ENCODE data around the gene DAB1. TPM values are rescaled to one million over a fixed set of nuclear protein-coding genes. Genes with fewer than 3 reads are reported as not detected.

Gene DAB1
- total and polyA plus RNA-seq, 10 of the 15 experiments (the other 5 are each of a cell fraction or from before 2014, with no cell fraction given), result 0.02 to 0.10 (median 0.03) TPM; not detected in 5

DNA sequence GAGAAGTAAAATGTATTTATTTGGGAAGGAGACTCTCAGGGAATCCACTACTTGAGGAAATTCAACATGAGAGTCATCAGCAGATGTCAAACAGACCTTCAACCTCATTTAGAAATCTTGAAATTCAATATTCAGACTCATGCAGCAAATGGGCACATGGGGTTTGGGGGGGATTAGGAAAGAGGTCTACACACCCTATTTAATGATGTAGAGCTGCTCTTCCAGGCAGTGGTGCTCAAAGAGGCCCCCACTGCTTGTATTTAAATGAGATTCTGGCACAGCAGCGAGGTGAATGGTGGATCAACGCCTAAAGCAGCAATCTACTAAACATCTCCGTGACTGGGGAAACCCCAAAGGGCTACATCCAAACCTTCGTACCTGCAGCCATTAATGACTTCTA, 244.9 kb downstream of the DAB1 start (continued):
- TF ChIP-seq, protein P1, sequence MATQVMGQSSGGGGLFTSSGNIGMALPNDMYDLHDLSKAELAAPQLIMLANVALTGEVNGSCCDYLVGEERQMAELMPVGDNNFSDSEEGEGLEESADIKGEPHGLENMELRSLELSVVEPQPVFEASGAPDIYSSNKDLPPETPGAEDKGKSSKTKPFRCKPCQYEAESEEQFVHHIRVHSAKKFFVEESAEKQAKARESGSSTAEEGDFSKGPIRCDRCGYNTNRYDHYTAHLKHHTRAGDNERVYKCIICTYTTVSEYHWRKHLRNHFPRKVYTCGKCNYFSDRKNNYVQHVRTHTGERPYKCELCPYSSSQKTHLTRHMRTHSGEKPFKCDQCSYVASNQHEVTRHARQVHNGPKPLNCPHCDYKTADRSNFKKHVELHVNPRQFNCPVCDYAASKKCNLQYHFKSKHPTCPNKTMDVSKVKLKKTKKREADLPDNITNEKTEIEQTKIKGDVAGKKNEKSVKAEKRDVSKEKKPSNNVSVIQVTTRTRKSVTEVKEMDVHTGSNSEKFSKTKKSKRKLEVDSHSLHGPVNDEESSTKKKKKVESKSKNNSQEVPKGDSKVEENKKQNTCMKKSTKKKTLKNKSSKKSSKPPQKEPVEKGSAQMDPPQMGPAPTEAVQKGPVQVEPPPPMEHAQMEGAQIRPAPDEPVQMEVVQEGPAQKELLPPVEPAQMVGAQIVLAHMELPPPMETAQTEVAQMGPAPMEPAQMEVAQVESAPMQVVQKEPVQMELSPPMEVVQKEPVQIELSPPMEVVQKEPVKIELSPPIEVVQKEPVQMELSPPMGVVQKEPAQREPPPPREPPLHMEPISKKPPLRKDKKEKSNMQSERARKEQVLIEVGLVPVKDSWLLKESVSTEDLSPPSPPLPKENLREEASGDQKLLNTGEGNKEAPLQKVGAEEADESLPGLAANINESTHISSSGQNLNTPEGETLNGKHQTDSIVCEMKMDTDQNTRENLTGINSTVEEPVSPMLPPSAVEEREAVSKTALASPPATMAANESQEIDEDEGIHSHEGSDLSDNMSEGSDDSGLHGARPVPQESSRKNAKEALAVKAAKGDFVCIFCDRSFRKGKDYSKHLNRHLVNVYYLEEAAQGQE (IDR thresholded peaks at IDR 0.05; ENCODE audit: low read depth, low read length), result no peak
- no peak for TF ChIP-seq CBX5 (IDR thresholded peaks at IDR 0.05; ENCODE audit: low read depth)
- TF ChIP-seq EED (IDR thresholded peaks at IDR 0.05; ENCODE audit: low read depth), result no peak
- TF ChIP-seq CBX3 (IDR thresholded peaks at IDR 0.05; ENCODE audit: borderline replicate concordance, low read depth), result no peak
- no peak for TF ChIP-seq SMAD1 (IDR thresholded peaks at IDR 0.05; ENCODE audit: low read depth, partially characterized antibody)
- no peak for TF ChIP-seq ESRRA (IDR thresholded peaks at IDR 0.05; ENCODE audit: low read length)

DNA sequence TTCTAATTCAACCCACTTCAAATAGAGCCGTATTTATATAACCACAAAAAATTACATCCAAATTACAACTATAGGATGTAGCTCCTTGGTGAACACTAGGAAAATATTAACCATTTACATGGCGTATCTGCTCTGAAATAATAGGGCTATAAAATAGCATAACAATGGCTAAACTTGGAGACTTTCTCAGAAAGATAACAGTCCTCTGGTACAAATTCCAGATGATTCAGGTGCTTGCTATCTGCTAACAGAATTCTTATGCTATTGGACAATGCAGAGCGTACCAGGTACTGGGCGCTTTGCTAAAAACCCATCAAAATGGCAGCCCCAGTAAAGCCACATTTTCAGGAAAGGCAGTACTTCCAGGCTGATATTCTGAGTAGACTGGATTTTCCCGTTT, 248.4 kb downstream of the DAB1 start:
- Histone ChIP-seq H3K4me1 (ENCODE audit: control insufficient read depth, insufficient read depth, low read length) (no peaks in the 10 kb centered on the region), H3K36me3 (ENCODE audit: control insufficient read depth in 2 of 2, insufficient read depth in 2 of 2, low read length in 1 of 2) (no peaks in the 10 kb centered on the region), H3K27me3 (replicated peaks in 1 of 2; ENCODE audit: control insufficient read depth in 2 of 2, insufficient read depth in 2 of 2, low read length in 1 of 2) (no peaks in the 10 kb centered on the region), H3K4me3 (no peak overlapping the region), H3K9me3 (replicated peaks; ENCODE audit: control insufficient read depth, insufficient read depth, low read length) (no peaks in the 10 kb centered on the region), H3K79me2 (ENCODE audit: control insufficient read depth, insufficient read depth, low read length) (no peaks in the 10 kb centered on the region), H3K4me2 (ENCODE audit: control insufficient read depth, insufficient read depth) (no peak overlapping the region), H3K27ac (ENCODE audit: control insufficient read depth, insufficient read depth) (no peak overlapping the region), H2AFZ (ENCODE audit: control insufficient read depth, low read depth, low read length) (no peak overlapping the region), H4K20me1 (ENCODE audit: control insufficient read depth, insufficient read depth) (no peaks in the 10 kb centered on the region), H3K9ac (ENCODE audit: control insufficient read depth, insufficient read depth, low read length) (no peak overlapping the region)
- RAD21 ChIA-PET (ENCODE audit: unreplicated experiment), result no interaction called here
- FAIRE-seq, result no peak
- DNase-seq (ENCODE audit: low read depth, low spot score), result no peak
- 39% methylated on average over 5 of the region's 5 CpGs for WGBS (ENCODE audit: insufficient coverage, insufficient replicate concordance, low lambda C conversion rate, missing lambda C conversion rate)
- CTCF ChIA-PET, result no interaction called here
- POLR2A ChIA-PET, result no interaction called here
- intact Hi-C loops (cut with micrococcal nuclease; ENCODE audit: unreplicated experiment) (no loop called here), in situ Hi-C loops (cut with MboI) (no loop called here)
- ATAC-seq, result no peak
- BruUV-seq (replicated peaks), result no TSS peak
- SMC1A ChIA-PET (ENCODE audit: uncharacterized antibody, unreplicated experiment), result no interaction called here
- TF ChIP-seq ZBED1 (IDR thresholded peaks at IDR 0.05; ENCODE audit: borderline replicate concordance) (no peak), SUPT20H (IDR thresholded peaks at IDR 0.05; ENCODE audit: borderline replicate concordance, control insufficient read depth, low read depth, low read length) (no peak), POU2F2 (IDR thresholded peaks at IDR 0.05; ENCODE audit: borderline replicate concordance, low read depth, low read length) (no peak), CHD1 (IDR thresholded peaks at IDR 0.05; ENCODE audit: low read depth, low read length) (no peak), ASH2L (IDR thresholded peaks at IDR 0.05; ENCODE audit: borderline replicate concordance, low read depth) (no peak), RAD21 (IDR thresholded peaks at IDR 0.05; ENCODE audit: insufficient read depth, low read depth, low read length) (no peak), EED (IDR thresholded peaks at IDR 0.05; ENCODE audit: low read depth) (no peak), CEBPB (IDR thresholded peaks at IDR 0.05; ENCODE audit: borderline replicate concordance in 1 of 2, low read depth in 2 of 2, low read length in 2 of 2) (no peak)
- TF ChIP-seq, protein P2, sequence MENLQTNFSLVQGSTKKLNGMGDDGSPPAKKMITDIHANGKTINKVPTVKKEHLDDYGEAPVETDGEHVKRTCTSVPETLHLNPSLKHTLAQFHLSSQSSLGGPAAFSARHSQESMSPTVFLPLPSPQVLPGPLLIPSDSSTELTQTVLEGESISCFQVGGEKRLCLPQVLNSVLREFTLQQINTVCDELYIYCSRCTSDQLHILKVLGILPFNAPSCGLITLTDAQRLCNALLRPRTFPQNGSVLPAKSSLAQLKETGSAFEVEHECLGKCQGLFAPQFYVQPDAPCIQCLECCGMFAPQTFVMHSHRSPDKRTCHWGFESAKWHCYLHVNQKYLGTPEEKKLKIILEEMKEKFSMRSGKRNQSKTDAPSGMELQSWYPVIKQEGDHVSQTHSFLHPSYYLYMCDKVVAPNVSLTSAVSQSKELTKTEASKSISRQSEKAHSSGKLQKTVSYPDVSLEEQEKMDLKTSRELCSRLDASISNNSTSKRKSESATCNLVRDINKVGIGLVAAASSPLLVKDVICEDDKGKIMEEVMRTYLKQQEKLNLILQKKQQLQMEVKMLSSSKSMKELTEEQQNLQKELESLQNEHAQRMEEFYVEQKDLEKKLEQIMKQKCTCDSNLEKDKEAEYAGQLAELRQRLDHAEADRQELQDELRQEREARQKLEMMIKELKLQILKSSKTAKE (IDR thresholded peaks at IDR 0.05; ENCODE audit: low read depth, poor library complexity, severe bottlenecking), result no peak
- TF ChIP-seq, protein P3, sequence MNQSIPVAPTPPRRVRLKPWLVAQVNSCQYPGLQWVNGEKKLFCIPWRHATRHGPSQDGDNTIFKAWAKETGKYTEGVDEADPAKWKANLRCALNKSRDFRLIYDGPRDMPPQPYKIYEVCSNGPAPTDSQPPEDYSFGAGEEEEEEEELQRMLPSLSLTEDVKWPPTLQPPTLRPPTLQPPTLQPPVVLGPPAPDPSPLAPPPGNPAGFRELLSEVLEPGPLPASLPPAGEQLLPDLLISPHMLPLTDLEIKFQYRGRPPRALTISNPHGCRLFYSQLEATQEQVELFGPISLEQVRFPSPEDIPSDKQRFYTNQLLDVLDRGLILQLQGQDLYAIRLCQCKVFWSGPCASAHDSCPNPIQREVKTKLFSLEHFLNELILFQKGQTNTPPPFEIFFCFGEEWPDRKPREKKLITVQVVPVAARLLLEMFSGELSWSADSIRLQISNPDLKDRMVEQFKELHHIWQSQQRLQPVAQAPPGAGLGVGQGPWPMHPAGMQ (IDR thresholded peaks at IDR 0.05; ENCODE audit: borderline replicate concordance), result no peak
